OCI-LY7 (cell line): ENCODE measurements around the gene MYRIP.

Experiments
- CTCF ChIP-seq: fragments of 200-600 bp; sonication (generic); conservative IDR thresholded peaks from 2 replicates; pipeline ENCODE4 v1.5.1; 2014; ENCODE audit warnings: mild to moderate bottlenecking, antibody characterized with exemption, low read length, moderate library complexity, mixed read lengths
- EZH2phosphoT487 ChIP-seq: fragments of 200-600 bp; sonication (generic); IDR thresholded peaks from 2 replicates; pipeline ENCODE4 v1.6.1; 2018; ENCODE audit warnings: low read depth, borderline replicate concordance, mild to moderate bottlenecking, mixed run types, antibody characterized with exemption, low read length, moderate library complexity, mixed read lengths

DNA sequence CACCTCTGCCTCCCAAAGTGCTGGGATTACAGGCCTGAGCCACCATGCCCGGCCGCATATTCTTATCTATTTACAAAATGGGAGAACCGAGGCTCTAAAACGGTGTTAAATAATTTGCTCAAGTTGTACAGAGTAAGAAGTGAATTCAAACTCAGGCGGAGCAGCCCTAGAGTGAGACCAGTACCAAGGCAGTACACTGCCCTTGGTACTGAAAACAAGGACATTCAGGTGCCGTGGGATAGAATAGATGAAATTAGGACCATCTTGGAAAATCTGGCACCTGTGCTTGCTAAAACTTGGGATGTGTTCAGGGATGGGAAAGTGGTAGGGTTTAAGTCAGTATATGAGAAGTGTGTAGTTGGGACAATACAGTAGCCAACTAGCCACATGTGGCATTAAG, 100.7 kb downstream of the MYRIP start:
- no peak for TF ChIP-seq CTCF
- TF ChIP-seq EZH2phosphoT487 = no peak
